Fibroblast of pulmonary artery (primary cell): ENCODE data around the gene EMC9.

Source experiments
- DNase-seq: peaks from one replicate; pipeline ENCODE4 v3.0.0-alpha.2; 2010; ENCODE audit warnings: low read depth
- H3K4me3 ChIP-seq: replicated peaks from 2 replicates; pipeline ENCODE4 v1.5.1; 2011; ENCODE audit warnings: low read depth, mild to moderate bottlenecking, control low read depth, low read length, moderate library complexity
- CTCF ChIP-seq: IDR thresholded peaks from 2 replicates; pipeline ENCODE4 v1.5.1; 2011; ENCODE audit warnings: mild to moderate bottlenecking, control low read depth, low read length, inconsistent platforms; ENCODE audit errors: missing control alignments

Gene EMC9

GRCh38 chr14:24186831-24187538 lies 45.6 kb upstream of the EMC9 start:
- no peak overlapping the region for H3K4me3 ChIP-seq
- DNase-seq, result no peak
- no peak for TF ChIP-seq CTCF

- DNase-seq, result no peak
- TF ChIP-seq CTCF, result no peak
- H3K4me3 ChIP-seq, result no peak overlapping the region
Observed at GRCh38 chr14:24185741-24186140, 44.4 kb upstream of the EMC9 start.

- no peak overlapping the region for H3K4me3 ChIP-seq
- no peak for TF ChIP-seq CTCF
- no peak for DNase-seq
Observed at GRCh38 chr14:24185026-24185425, 43.6 kb upstream of the EMC9 start.

GRCh38 chr14:24184104-24184970 lies 42.9 kb upstream of the EMC9 start:
- TF ChIP-seq CTCF, result no peak
- no peak overlapping the region for H3K4me3 ChIP-seq
- DNase-seq, result no peak

- no peak overlapping the region for H3K4me3 ChIP-seq
- TF ChIP-seq CTCF, result no peak
- no peak for DNase-seq
Observed at GRCh38 chr14:24183014-24183481, 41.7 kb upstream of the EMC9 start.

GRCh38 chr14:24182110-24182882 lies 40.9 kb upstream of the EMC9 start:
- no peak for DNase-seq
- no peak overlapping the region for H3K4me3 ChIP-seq
- no peak for TF ChIP-seq CTCF
